ENCODE measurements around the gene FGF14.
A peak's percentile ranks its signal among the peaks of the same experiment; 100 is the strongest.

The FGF14 gene

DNA sequence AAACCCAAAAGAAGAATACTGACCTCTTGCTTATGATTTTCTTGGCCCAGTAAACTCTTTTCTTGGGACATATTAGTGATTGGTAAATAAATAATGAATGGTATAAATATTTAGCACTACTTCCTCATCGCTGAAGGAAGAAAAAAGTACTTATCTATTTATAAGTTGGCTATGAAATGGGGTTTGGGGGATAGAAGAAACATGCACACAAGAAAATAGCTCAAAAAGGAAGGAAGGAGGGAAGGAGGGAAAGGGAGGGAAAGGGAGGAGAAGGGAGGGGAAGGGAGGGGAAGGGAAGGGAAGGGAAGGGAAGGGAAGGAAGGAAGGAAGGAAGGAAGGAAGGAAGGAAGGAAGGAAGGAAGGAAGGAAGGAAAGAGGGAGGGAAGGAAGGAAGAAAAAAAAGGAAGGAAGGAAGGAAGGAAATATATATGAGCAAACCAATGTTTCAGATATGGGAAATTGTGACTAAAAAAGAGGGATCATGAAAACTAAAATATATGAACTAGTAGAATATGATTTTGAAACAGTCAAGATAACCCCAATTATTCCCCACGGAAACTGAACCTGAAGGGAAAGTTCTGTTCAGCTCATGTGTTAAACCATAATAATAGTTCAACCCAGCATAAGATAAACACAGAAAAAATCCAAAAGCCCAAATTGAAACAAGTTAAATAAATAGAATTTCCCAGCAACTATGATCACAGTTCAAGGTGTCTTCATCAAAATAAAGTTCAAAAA is 75.3 kb downstream of the FGF14 start:
- no peak for DNase-seq (ENCODE audit: low spot score)
- TF ChIP-seq, protein P1, sequence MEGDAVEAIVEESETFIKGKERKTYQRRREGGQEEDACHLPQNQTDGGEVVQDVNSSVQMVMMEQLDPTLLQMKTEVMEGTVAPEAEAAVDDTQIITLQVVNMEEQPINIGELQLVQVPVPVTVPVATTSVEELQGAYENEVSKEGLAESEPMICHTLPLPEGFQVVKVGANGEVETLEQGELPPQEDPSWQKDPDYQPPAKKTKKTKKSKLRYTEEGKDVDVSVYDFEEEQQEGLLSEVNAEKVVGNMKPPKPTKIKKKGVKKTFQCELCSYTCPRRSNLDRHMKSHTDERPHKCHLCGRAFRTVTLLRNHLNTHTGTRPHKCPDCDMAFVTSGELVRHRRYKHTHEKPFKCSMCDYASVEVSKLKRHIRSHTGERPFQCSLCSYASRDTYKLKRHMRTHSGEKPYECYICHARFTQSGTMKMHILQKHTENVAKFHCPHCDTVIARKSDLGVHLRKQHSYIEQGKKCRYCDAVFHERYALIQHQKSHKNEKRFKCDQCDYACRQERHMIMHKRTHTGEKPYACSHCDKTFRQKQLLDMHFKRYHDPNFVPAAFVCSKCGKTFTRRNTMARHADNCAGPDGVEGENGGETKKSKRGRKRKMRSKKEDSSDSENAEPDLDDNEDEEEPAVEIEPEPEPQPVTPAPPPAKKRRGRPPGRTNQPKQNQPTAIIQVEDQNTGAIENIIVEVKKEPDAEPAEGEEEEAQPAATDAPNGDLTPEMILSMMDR (IDR thresholded peaks at IDR 0.05): no peak
- no peak overlapping the region for H3K27ac ChIP-seq

GRCh38 chr13:102325321-102325720 is 76.5 kb downstream of the FGF14 start:
- DNase-seq (ENCODE audit: low spot score): no peak
- Histone ChIP-seq H3K4me3 (no peak overlapping the region), H3K27ac (no peak overlapping the region)
- TF ChIP-seq, protein P1 (IDR thresholded peaks at IDR 0.05): no peak

More for the DNA sequence above, 75.3 kb downstream of the FGF14 start:
- no peak overlapping the region for H3K4me3 ChIP-seq

DNA sequence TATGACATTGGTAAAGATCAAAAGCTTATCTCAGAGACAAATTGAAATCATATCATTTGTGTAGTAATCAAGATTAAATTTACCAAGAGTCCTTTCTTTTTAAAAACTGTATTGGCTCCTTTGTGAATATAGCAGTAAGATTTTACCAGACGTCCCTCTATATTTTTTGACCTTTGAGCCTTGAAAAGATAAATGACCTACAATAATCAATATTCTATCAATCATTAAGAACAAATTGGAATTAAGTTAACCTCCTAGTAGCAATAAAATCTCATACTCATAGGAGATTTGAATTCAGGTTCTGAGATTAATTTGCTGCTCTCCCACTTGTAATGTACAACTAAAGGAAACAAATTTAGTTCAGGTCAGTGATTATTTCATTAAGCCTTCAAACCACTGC is 78.3 kb downstream of the FGF14 start:
- Histone ChIP-seq H3K27ac (no peak overlapping the region), H3K4me3 (no peak overlapping the region)
- TF ChIP-seq, protein P1 (IDR thresholded peaks at IDR 0.05): no peak
- no peak for DNase-seq (ENCODE audit: low spot score)

DNA sequence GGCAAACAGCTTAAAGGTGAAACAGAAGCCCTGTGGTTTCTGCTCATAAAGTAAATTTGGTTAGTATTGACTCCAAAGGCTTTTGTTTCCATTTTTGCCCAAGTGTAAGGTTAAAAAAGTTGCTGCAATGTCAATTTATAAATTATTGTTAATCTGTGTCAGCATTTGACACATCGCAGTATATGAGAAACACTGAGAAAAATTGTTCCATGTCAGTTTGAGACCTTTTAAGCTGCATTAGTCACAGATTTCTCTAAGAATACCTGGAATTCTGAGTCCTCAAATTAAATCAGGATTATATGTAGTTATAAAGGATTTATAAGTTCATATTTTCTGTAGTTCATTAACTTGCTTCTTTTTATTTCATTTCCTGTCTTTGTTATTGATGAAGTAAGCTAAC is 78.8 kb downstream of the FGF14 start:
- DNase-seq (ENCODE audit: low spot score): no peak
- H3K27ac ChIP-seq: no peak overlapping the region
- TF ChIP-seq, protein P1 (IDR thresholded peaks at IDR 0.05): no peak
- H3K4me3 ChIP-seq: no peak overlapping the region

- no peak overlapping the region for H3K4me3 ChIP-seq
- no peak for DNase-seq (ENCODE audit: low spot score)
- H3K27ac ChIP-seq: no peak overlapping the region
- TF ChIP-seq, protein P1 (IDR thresholded peaks at IDR 0.05): no peak
Measured at GRCh38 chr13:102322211-102322610, 79.6 kb downstream of the FGF14 start.

DNA sequence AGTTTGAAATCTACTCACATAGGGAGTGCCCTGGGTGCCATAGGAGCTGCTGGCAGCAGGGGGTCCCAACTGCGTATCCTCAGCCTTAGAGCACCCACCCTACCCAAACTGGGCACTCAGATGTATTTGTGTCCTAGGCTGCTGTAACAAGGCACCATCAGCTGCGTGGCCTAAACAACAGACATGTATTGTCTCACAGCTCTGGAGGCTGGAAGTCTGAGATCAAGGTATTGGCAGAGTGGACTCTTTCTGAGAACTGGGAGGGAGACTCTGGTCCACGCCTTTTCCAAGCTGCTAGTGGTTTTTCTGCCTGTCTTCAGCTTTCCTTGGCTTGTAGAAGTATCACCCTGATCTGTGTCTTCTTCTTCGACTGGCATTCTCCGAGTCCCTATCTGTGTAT is 83.6 kb downstream of the FGF14 start:
- Histone ChIP-seq H3K27ac (peak overlapping the region; percentile 27 to 72), H3K4me3 (no peak overlapping the region)
- DNase-seq (ENCODE audit: low spot score): no peak
- TF ChIP-seq, protein P1 (IDR thresholded peaks at IDR 0.05): no peak

DNA sequence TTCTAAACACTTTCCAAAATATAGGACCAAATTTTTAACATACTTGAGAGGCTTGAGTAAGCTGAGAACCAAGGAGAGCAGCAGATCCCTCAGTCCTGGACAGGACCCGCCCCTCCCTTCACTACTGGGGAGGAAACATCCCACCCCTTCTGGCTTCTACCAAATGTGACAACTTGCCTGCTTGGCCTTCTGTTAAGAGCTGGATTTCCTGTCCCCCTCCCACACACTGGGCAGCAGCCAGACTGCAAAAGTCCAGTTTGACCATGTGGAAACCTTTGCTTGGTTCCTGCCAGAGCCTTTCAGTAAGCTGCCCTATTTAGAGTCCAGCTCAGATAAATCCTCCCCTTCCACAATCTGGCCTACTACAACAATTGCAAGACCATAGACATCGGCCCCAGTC is 84.3 kb downstream of the FGF14 start:
- TF ChIP-seq, protein P1 (IDR thresholded peaks at IDR 0.05): no peak
- peak overlapping the region; percentile 27 to 72 for H3K27ac ChIP-seq
- H3K4me3 ChIP-seq: no peak overlapping the region
- peak; percentile 85 for DNase-seq (ENCODE audit: low spot score)

All from coronary artery (tissue), 2 donors.